Endothelial cell (in vitro differentiated cells): Measurements from ENCODE around the gene KBTBD7. TPM values are rescaled to one million over a fixed set of nuclear protein-coding genes. Genes with fewer than 3 reads are reported as not detected.

Experiments used
- DNase-seq: peaks from one replicate; pipeline ENCODE4 v3.0.0; 2021; ENCODE audit warnings: low spot score
- H3K27ac Mint-ChIP-seq: one replicate; pipeline ENCODE4 v1.8.0; 2021; ENCODE audit warnings: mixed read lengths, inconsistent platforms; ENCODE audit not compliant: unreplicated experiment
- H3K27me3 Mint-ChIP-seq: one replicate; pipeline ENCODE4 v1.8.0; 2021; ENCODE audit warnings: mild to moderate bottlenecking, moderate library complexity, mixed read lengths, inconsistent platforms; ENCODE audit not compliant: unreplicated experiment
- H3K36me3 Mint-ChIP-seq: one replicate; pipeline ENCODE4 v1.8.0; 2021; ENCODE audit warnings: mild to moderate bottlenecking, low read depth, mixed read lengths, inconsistent platforms; ENCODE audit not compliant: unreplicated experiment
- H3K4me1 Mint-ChIP-seq: one replicate; pipeline ENCODE4 v1.8.0; 2021; ENCODE audit warnings: mild to moderate bottlenecking, mixed read lengths, inconsistent platforms; ENCODE audit not compliant: unreplicated experiment
- H3K4me3 Mint-ChIP-seq: one replicate; pipeline ENCODE4 v1.8.0; 2021; ENCODE audit warnings: mild to moderate bottlenecking, mixed read lengths, inconsistent platforms; ENCODE audit not compliant: unreplicated experiment
- H3K9me3 Mint-ChIP-seq: one replicate; pipeline ENCODE4 v1.8.0; 2021; ENCODE audit warnings: mixed read lengths, inconsistent platforms; ENCODE audit not compliant: unreplicated experiment
- CTCF ChIP-seq: fragments of 200-600 bp; sonication (generic); IDR thresholded peaks from one replicate; pipeline ENCODE4 v1.5.0; 2021; ENCODE audit warnings: antibody characterized with exemption; ENCODE audit not compliant: unreplicated experiment
- long read RNA-seq: library from polyadenylated mRNA; unstranded; transcript quantifications from one replicate; pipeline ENCODE4 v2.0.0, GENCODE V29; 2020; ENCODE audit not compliant: unreplicated experiment
- total RNA-seq: library from RNA; stranded (reverse); fragmentation: NEBNext Ultra II Directional; extraction: Animal tissue kit (Norgen Biotek cat#: 25700); gene quantifications from one replicate; pipeline ENCODE4 v1.2.1, GENCODE V29; 2021; ENCODE audit not compliant: unreplicated experiment

KBTBD7 gene, protein sequence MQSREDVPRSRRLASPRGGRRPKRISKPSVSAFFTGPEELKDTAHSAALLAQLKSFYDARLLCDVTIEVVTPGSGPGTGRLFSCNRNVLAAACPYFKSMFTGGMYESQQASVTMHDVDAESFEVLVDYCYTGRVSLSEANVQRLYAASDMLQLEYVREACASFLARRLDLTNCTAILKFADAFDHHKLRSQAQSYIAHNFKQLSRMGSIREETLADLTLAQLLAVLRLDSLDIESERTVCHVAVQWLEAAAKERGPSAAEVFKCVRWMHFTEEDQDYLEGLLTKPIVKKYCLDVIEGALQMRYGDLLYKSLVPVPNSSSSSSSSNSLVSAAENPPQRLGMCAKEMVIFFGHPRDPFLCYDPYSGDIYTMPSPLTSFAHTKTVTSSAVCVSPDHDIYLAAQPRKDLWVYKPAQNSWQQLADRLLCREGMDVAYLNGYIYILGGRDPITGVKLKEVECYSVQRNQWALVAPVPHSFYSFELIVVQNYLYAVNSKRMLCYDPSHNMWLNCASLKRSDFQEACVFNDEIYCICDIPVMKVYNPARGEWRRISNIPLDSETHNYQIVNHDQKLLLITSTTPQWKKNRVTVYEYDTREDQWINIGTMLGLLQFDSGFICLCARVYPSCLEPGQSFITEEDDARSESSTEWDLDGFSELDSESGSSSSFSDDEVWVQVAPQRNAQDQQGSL
- total RNA-seq: 9.0 TPM
- long read RNA-seq, full-length matches to known transcripts: 7 of 7 reads
- long read RNA-seq, partial matches to known transcripts: 0 of 7 reads
- long read RNA-seq, other reads (novel, unspliced or antisense): 0 of 7 reads

GRCh38 chr13:41193919-41194824, at the start of gene KBTBD7:
Gene KBTBD7, minus strand, starts transcription at chr13:41194569. Its CDS starts 312 bp downstream, at chr13:41194257.
- Mint-ChIP-seq H3K27ac (peak within 1 kb of the TSS; percentile 88), H3K4me3 (peak within 1 kb of the TSS; percentile 91), H3K27me3 (peaks cover 1% of the 10 kb centered on the region), H3K36me3 (no peaks in the 10 kb centered on the region), H3K4me1 (peaks cover 17% of the 10 kb centered on the region), H3K9me3 (no peaks in the 10 kb centered on the region)
- TF ChIP-seq CTCF: no peak
- peak; percentile 91 for DNase-seq

DNA sequence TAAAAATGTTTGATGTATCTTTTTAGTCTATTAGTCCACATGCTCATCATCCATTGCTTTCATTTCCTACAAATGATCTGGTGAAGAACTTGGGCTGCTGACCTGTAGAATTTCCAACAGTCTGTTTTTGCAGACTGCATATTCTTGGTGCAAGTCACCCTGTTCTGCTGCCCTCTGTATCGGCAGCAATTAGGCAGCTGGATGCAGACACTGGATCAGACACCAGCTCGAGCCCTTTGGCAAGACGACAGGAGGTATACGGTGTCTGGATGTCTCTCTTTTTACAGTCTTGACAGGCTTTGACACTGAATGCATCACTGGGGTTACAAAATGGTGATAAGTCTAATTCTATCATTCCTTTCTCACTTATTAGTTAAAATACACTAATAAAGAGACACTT, 47.3 kb upstream of the KBTBD7 start:
- Mint-ChIP-seq H3K4me1 (peaks cover 2% of the 10 kb centered on the region), H3K4me3 (no peak overlapping the region), H3K9me3 (no peaks in the 10 kb centered on the region), H3K27ac (no peak overlapping the region), H3K27me3 (no peaks in the 10 kb centered on the region), H3K36me3 (no peaks in the 10 kb centered on the region)
- DNase-seq: no peak
- TF ChIP-seq CTCF: no peak

GRCh38 chr13:41236369-41236768, 42.0 kb upstream of the KBTBD7 start:
- Mint-ChIP-seq H3K9me3 (no peaks in the 10 kb centered on the region), H3K4me1 (peaks cover 19% of the 10 kb centered on the region), H3K4me3 (no peak overlapping the region), H3K27ac (no peak overlapping the region), H3K27me3 (no peaks in the 10 kb centered on the region), H3K36me3 (no peaks in the 10 kb centered on the region)
- DNase-seq: no peak
- no peak for TF ChIP-seq CTCF

DNA sequence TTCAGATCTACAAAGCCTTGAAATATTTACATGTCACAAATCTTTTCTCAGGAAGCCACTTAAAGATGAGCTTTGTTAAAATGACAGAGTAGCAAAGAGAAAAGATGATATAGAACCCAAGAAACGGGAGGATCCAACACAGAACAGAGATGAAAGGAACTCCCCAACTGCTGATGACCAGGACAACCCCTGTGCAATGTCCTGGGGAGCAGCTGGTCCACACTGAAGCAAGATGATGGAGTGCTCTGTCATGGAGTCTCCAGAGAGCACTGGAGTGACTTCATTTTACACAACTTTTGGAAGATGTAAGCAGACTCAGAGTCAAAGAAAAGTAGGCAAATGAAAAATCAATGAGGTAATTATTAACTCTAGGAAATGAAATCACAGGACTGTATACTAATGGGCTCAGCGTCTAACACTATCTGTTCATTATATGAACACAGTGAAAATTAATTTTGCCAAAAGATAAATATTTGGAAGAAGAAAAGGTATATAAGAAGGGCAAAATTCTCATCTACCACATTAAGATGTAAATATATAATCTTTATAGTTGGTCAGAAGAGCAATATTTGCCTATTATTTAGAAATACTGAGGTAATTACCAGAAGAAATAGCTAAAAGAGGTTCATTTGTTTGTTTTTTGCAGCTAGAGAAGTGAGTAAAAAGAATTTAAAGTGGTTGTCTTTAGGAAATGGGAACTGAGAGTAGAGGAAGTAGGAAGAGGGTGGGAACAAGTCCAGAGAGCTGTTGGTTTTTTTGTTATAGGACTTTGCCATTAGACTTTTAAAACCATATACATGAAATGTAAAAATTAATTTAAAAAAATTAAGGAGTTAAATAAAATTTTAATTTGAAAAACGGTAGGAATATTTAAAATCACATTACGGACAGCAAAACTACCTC, 38.5 kb upstream of the KBTBD7 start:
- H3K9me3 Mint-ChIP-seq: no peaks in the 10 kb centered on the region
- TF ChIP-seq CTCF: no peak
- H3K4me3 Mint-ChIP-seq: no peak overlapping the region
- H3K4me1 Mint-ChIP-seq: peaks cover 23% of the 10 kb centered on the region
- DNase-seq: no peak
- peak overlapping the region; percentile 55 for H3K27ac Mint-ChIP-seq
- H3K36me3 Mint-ChIP-seq: no peaks in the 10 kb centered on the region
- H3K27me3 Mint-ChIP-seq: no peaks in the 10 kb centered on the region
